HG03103 (cell line): Measurements from ENCODE around the gene ADAMTS6.
"Not testable (repeated sequence)": the region's sequence is repeated elsewhere in the genome, so short reads cannot be mapped to it uniquely, and the experiment has no call there.

Experiments used
- ATAC-seq: cut with Tn5 transposase; IDR thresholded peaks from one replicate; pipeline ENCODE4 v1.9.1; 2021; ENCODE audit warnings: low read depth; ENCODE audit not compliant: unreplicated experiment

Gene ADAMTS6

GRCh38 chr5:65481635-65482295, at the start of gene ADAMTS6:
Gene ADAMTS6, minus strand, starts transcription at chr5:65481920. Its CDS starts 8,247 bp downstream, at chr5:65473673.
- peak; percentile 72 for ATAC-seq

- no peak for ATAC-seq
Measured at GRCh38 chr5:65530904-65531303, 49.2 kb upstream of the ADAMTS6 start.

GRCh38 chr5:65525726-65526125, 44.0 kb upstream of the ADAMTS6 start:
- ATAC-seq = no peak

DNA sequence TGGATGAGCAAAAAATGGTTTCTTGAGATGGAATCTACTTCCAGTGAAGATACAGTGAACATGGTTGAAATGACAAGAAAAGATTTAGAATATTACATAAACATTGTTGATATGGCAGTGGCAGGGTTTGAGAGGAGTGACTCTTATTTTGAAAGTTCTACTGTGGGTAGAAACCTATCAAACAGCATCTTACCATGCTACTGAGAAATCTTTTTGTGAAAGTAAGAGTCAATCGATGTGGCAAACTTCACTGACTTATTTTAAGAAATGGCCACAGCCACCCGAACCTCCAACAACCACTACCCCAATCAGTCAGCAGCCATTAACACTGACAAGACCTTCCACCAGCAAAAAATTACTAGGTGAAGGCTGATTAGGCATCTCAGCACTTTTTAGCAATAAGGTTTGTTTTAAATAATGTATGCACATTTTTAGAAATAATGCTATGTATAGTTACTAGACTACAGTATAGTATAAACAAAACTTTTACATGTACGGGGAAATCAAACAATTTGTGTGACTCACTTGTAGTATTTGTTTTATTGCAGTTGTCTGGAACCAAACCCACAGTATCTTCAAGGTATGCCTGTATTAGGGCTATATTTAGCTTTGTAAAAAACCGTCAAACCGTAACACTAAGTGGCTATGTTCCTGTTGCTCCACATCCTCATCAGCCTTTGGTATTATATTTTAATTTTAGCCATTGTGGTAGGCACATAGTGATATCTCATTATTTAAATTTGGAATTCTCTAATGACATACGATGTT, 30.6 kb upstream of the ADAMTS6 start:
- no peak for ATAC-seq

- no peak for ATAC-seq
Measured at GRCh38 chr5:65508978-65509377, 27.3 kb upstream of the ADAMTS6 start.

DNA sequence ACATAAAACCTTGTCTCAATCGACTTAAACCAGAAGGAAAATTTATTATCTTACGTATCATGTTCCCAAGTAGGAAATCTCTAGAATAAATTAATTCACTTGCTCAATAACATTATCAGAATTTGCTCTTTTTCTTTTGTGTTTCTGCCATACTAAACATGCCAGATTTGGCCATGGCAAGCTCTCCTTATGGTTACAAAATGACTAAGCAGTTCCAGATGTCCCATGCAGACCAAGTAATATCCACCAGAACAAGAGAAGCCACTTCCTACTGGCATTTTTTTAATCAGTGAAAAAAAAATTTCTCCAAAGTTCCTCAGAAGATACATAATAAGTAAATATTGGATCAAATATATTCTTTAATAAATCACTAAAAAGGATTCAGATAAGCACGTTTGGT, 25.2 kb upstream of the ADAMTS6 start:
- ATAC-seq = no peak

- no peak for ATAC-seq
Measured at GRCh38 chr5:65489119-65489518, 7.4 kb upstream of the ADAMTS6 start.

- ATAC-seq = not testable (repeated sequence)
Measured at GRCh38 chr5:65488038-65488687, 6.4 kb upstream of the ADAMTS6 start.

- not testable (repeated sequence) for ATAC-seq
Measured at GRCh38 chr5:65486803-65487202, 5.1 kb upstream of the ADAMTS6 start.

GRCh38 chr5:65485405-65485804, 3.7 kb upstream of the ADAMTS6 start:
- no peak for ATAC-seq

DNA sequence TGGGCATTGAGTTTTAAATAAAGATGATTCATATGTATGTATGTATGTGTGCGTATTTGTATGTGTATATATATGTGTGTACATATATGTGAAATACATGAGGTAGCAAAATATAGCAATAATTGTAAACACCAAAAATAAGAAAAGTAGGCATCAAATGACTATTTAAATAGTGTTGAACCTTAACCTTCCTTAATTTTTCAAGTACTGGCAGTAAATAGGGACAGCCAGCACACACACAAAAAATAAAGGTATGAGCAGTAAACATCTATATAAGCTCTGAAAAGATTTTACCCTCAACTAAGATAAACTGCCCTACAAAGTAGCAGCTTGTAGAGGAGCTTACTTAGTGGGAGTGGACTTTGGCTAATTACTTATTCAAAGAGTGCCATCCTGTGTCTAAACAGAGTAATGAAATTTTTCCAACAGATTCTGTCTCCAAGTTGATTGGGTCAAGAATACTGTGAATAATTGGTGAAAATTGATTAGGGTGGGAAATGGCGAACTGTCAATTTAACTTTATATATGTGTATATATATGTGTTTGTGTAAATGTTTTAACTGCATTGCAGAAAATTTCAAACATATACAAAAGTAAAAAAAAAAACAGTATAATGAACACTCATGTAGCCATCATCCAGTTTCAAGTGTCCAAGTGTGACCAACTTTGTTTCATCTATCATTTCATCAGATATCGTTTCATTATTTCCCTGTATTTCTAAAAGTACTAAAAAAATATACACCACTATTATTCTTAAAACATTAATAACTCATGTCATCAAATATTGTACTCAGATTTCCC, 2.0 kb upstream of the ADAMTS6 start:
- peak; percentile 36 for ATAC-seq

GRCh38 chr5:65482736-65483545, 1.2 kb upstream of the ADAMTS6 start:
- no peak for ATAC-seq

DNA sequence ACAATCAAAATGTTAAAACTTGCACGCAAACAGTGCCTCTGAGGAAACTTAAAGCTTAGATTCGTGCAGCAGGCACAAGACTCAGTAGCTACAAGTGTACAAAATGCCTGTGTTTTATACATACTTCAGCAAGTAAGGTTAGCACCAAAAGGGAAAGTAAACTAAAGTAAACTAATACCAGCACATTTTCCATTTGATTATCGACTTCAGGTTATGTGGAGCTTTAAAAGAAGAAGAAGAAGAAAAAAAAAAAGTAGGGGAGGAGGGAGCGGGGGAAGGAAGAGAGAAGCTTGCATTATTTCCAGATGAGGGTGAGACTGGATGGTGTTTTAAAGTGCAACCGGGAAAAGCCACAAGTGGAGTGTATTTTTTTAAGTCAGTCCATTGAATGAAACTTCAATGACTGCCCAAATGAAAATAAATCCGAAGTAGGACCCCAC, 596 bp upstream of the ADAMTS6 start:
- no peak for ATAC-seq

DNA sequence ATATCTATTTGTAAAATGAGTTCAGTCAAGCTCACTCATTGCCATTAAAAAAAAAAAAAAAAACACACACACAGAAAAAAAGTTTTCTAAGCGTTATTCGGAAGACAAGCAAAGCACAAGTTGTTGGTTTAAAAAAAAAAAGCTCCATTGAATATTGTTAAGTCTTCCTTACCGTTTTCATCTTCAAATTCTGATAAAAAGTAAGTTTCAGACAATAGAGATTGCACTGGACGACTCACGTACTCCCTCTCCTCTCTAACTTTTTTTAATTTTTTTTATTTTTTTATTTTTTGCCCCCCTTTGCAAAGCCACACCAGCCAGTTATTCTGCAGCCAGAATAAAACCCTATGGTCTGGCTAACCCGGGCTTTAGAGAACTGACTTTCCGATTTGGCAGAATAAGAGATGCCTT, 544 bp downstream of the ADAMTS6 start:
- peak; percentile 9 for ATAC-seq

DNA sequence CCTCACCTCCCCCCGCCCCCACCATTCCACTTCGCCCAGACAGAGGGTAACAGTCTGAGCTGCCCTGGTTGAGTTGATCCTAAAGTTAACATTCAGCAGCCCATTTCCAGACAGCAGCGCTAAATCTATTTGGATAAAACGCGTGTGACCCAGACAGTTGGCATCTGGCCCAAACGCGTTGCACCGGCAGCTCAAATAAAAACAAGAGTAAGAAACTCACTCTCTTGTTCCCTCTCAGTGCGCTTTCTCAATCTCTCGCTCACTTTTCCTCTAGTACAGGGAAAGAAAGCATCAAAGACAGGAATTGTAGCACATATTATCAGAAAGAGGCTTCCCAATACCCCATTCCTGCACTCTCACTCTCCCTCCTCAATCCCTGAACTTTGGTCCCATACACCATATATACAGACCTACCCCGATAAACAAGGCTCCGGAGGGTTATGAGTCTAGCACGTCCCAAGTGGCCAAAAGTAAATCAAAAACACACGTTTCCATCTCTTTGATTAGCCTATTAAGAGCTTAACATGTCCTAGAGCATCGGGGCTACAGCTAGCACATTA, 1.3 kb downstream of the ADAMTS6 start:
- ATAC-seq = no peak

DNA sequence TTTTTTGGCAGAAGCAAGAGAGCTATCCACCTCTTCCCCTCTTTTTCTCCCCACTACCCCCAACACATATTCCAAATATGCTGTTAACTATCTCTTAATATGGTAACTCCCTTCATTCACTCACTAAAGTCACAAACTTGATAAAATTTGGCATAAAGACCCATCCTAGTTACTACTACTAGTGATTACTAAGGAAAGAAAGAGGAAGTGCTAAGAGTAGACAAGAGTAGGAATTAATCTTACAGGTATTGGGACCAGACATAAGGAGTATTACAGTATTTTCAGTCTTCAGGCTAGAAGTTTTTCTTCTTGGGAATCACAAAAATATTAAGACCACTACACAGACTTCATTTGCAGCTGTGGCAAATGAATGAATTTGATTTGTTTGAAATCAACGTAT, 2.2 kb downstream of the ADAMTS6 start:
- ATAC-seq = no peak

GRCh38 chr5:65478336-65478735, 3.4 kb downstream of the ADAMTS6 start:
- ATAC-seq = no peak

- no peak for ATAC-seq
Measured at GRCh38 chr5:65475895-65476294, 5.8 kb downstream of the ADAMTS6 start.

DNA sequence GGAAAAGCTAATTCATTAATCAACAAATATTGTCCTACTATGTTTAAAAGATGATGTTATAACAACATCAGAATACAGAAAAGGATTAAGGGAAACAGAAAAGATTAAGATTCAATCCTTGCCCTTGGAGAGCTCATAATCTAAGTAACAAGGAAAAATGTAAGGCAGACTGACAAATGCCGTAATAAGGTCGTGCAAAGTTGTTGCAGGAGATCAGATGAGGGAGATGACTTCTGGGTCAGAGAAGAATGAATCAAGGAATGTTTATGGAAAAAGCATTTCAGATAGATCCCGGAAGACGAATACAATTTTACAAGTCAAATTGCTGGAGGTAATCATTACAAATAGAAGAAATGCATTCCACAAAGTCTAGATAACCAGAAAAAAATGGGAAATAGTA, 6.4 kb downstream of the ADAMTS6 start:
- ATAC-seq = no peak
